ENCODE results near the gene RAPGEF4. TPM values are rescaled to one million over a fixed set of nuclear protein-coding genes. Genes with fewer than 3 reads are reported as not detected.
"Not testable (repeated sequence)": the region's sequence is repeated elsewhere in the genome, so short reads cannot be mapped to it uniquely, and the experiment has no call there.

The RAPGEF4 gene
- total RNA-seq, 1 experiment from 2014 or later = 0.98 TPM

DNA sequence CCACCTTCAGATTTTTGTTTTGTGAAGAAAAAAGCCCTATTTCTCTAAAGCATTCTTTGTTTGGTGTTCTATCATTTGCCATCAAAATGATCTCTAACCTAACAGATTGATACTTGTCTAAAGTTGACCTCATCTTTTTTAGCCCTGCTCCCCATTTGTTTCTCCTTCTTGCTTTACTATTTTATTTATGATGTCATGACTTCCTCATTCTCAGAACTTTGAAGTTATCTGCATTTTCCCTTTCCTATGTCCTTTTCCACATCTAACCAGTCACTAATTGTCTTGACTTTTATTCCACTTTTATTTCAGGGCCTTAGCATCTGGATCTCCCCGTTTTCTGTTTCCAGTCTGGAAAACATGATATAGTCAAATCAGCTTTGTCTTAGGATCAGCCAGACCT is 8.3 kb downstream of the RAPGEF4 start:
- Mint-ChIP-seq H3K4me3 (ENCODE audit: unreplicated experiment) (no peak overlapping the region), H3K36me3 (ENCODE audit: insufficient read depth, unreplicated experiment) (no peaks in the 10 kb centered on the region), H3K27me3 (ENCODE audit: insufficient read depth, unreplicated experiment) (peaks cover 10% of the 10 kb centered on the region), H3K27ac (ENCODE audit: unreplicated experiment) (no peak overlapping the region), H3K4me1 (ENCODE audit: low read depth, unreplicated experiment) (no peaks in the 10 kb centered on the region), H3K9me3 (ENCODE audit: unreplicated experiment) (peaks cover 10% of the 10 kb centered on the region)
- H3K9me3 ChIP-seq = peaks cover 9% of the 10 kb centered on the region
- CTCF ChIA-PET = no interaction called here
- intact Hi-C loops (cut with micrococcal nuclease; ENCODE audit: unreplicated experiment) = no loop called here
- no peaks in the 10 kb centered on the region for H3K36me3 ChIP-seq (ENCODE audit: control insufficient read depth, insufficient read depth, low read length)
- no TSS peak for BruUV-seq (replicated peaks)
- no peaks in the 10 kb centered on the region for H3K4me1 ChIP-seq
- no peak for DNase-seq
- TF ChIP-seq CTCF (IDR thresholded peaks at IDR 0.05; ENCODE audit: insufficient read depth in 1 of 2, low read depth in 1 of 2, low read length in 1 of 2, severe bottlenecking in 1 of 2, unreplicated experiment in 1 of 2) = no peak
- H3K27me3 ChIP-seq (replicated peaks; ENCODE audit: control insufficient read depth, insufficient read depth, low read length) = no peaks in the 10 kb centered on the region
- no peak overlapping the region for H3K4me3 ChIP-seq (ENCODE audit: low read depth, low read length)
- POLR2A ChIA-PET = no interaction called here

GRCh38 chr2:172745636-172746035 is 10.0 kb downstream of the RAPGEF4 start:
- no peaks in the 10 kb centered on the region for H3K36me3 ChIP-seq (ENCODE audit: control insufficient read depth, insufficient read depth, low read length)
- no peak for DNase-seq
- peaks cover 9% of the 10 kb centered on the region for H3K9me3 ChIP-seq
- H3K27ac Mint-ChIP-seq (ENCODE audit: unreplicated experiment) = no peak overlapping the region
- no TSS peak for BruUV-seq (replicated peaks)
- no peak overlapping the region for H3K4me3 Mint-ChIP-seq (ENCODE audit: unreplicated experiment)
- ChIA-PET CTCF (no interaction called here), POLR2A (no interaction called here)
- no peaks in the 10 kb centered on the region for H3K4me1 ChIP-seq
- peaks cover 4% of the 10 kb centered on the region for H3K36me3 Mint-ChIP-seq (ENCODE audit: insufficient read depth, unreplicated experiment)
- no peaks in the 10 kb centered on the region for H3K27me3 ChIP-seq (replicated peaks; ENCODE audit: control insufficient read depth, insufficient read depth, low read length)
- peaks cover 10% of the 10 kb centered on the region for H3K9me3 Mint-ChIP-seq (ENCODE audit: unreplicated experiment)
- H3K27me3 Mint-ChIP-seq (ENCODE audit: insufficient read depth, unreplicated experiment) = peaks cover 10% of the 10 kb centered on the region
- H3K4me3 ChIP-seq (ENCODE audit: low read depth, low read length) = no peak overlapping the region
- intact Hi-C loops (cut with micrococcal nuclease; ENCODE audit: unreplicated experiment) = no loop called here
- no peak for TF ChIP-seq CTCF (IDR thresholded peaks at IDR 0.05; ENCODE audit: insufficient read depth in 1 of 2, low read depth in 1 of 2, low read length in 1 of 2, severe bottlenecking in 1 of 2, unreplicated experiment in 1 of 2)
- no peaks in the 10 kb centered on the region for H3K4me1 Mint-ChIP-seq (ENCODE audit: low read depth, unreplicated experiment)

DNA sequence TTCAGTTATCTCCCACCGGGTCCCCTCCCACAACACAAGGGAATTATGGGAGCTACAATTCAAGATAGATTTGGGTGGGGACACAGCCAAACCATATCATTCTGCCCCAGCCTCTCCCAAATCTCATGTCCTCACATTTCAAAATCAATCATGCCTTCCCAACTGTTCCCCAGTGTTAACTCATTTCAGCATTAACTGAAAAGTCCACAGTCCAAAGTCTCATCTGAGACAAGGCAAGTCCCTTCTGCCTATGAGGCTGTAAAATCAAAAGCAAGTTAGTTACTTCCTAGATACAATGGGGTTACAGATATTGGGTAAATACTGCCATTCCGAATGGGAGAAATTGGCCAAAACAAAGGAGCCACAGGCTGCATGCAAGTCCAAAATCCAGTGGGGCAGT is 12.9 kb downstream of the RAPGEF4 start:
- H3K27me3 ChIP-seq (replicated peaks; ENCODE audit: control insufficient read depth, insufficient read depth, low read length); POLR2A ChIA-PET; H3K9me3 ChIP-seq; CTCF ChIA-PET; H3K4me3 Mint-ChIP-seq (ENCODE audit: unreplicated experiment); H3K9me3 Mint-ChIP-seq (ENCODE audit: unreplicated experiment); BruUV-seq (replicated peaks); H3K4me1 Mint-ChIP-seq (ENCODE audit: low read depth, unreplicated experiment); DNase-seq; H3K27ac Mint-ChIP-seq (ENCODE audit: unreplicated experiment); H3K4me1 ChIP-seq; intact Hi-C loops (cut with micrococcal nuclease; ENCODE audit: unreplicated experiment); H3K4me3 ChIP-seq (ENCODE audit: low read depth, low read length); H3K36me3 ChIP-seq (ENCODE audit: control insufficient read depth, insufficient read depth, low read length); H3K27me3 Mint-ChIP-seq (ENCODE audit: insufficient read depth, unreplicated experiment); H3K36me3 Mint-ChIP-seq (ENCODE audit: insufficient read depth, unreplicated experiment): not testable (repeated sequence)

- Mint-ChIP-seq H3K36me3 (ENCODE audit: insufficient read depth, unreplicated experiment) (peaks cover 4% of the 10 kb centered on the region), H3K27ac (ENCODE audit: unreplicated experiment) (no peak overlapping the region), H3K4me1 (ENCODE audit: low read depth, unreplicated experiment) (no peaks in the 10 kb centered on the region), H3K9me3 (ENCODE audit: unreplicated experiment) (peaks cover 10% of the 10 kb centered on the region), H3K4me3 (ENCODE audit: unreplicated experiment) (no peak overlapping the region), H3K27me3 (ENCODE audit: insufficient read depth, unreplicated experiment) (peaks cover 5% of the 10 kb centered on the region)
- H3K27me3 ChIP-seq (replicated peaks; ENCODE audit: control insufficient read depth, insufficient read depth, low read length) = no peaks in the 10 kb centered on the region
- no TSS peak for BruUV-seq (replicated peaks)
- TF ChIP-seq CTCF (IDR thresholded peaks at IDR 0.05; ENCODE audit: insufficient read depth in 1 of 2, low read depth in 1 of 2, low read length in 1 of 2, severe bottlenecking in 1 of 2, unreplicated experiment in 1 of 2) = no peak
- peaks cover 9% of the 10 kb centered on the region for H3K9me3 ChIP-seq
- H3K4me1 ChIP-seq = no peaks in the 10 kb centered on the region
- DNase-seq = no peak
- POLR2A ChIA-PET = no interaction called here
- no peaks in the 10 kb centered on the region for H3K36me3 ChIP-seq (ENCODE audit: control insufficient read depth, insufficient read depth, low read length)
- CTCF ChIA-PET = no interaction called here
- intact Hi-C loops (cut with micrococcal nuclease; ENCODE audit: unreplicated experiment) = no loop called here
- H3K4me3 ChIP-seq (ENCODE audit: low read depth, low read length) = no peak overlapping the region
Observed at GRCh38 chr2:172749388-172749787, 13.7 kb downstream of the RAPGEF4 start.
